HEK293 (cell line): Measurements from ENCODE around the gene MAP4K2.

ENCODE experiments used
- BCL6B ChIP-seq: fragments of 450-650 bp; formaldehyde crosslinking; IDR thresholded peaks from 2 replicates; pipeline ENCODE4 v1.5.1; 2017; ENCODE audit warnings: missing biosample characterization, missing genetic modification characterization
- CTCF ChIP-seq: fragments of 450-650 bp; formaldehyde crosslinking; IDR thresholded peaks from 2 replicates; pipeline ENCODE4 v1.5.1; 2016; ENCODE audit warnings: missing biosample characterization, missing genetic modification characterization
- MYNN ChIP-seq: fragments of 450-650 bp; formaldehyde crosslinking; IDR thresholded peaks from 2 replicates; pipeline ENCODE4 v1.5.1; 2016; ENCODE audit warnings: missing biosample characterization, missing genetic modification characterization, borderline replicate concordance
- RBAK ChIP-seq: fragments of 450-650 bp; formaldehyde crosslinking; IDR thresholded peaks from 2 replicates; pipeline ENCODE4 v1.5.1; 2016; ENCODE audit warnings: missing biosample characterization, missing genetic modification characterization
- ZBTB1 ChIP-seq: fragments of 450-650 bp; formaldehyde crosslinking; IDR thresholded peaks from 2 replicates; pipeline ENCODE4 v1.5.1; 2016; ENCODE audit warnings: missing biosample characterization, missing genetic modification characterization
- ZNF513 ChIP-seq: fragments of 450-650 bp; IDR thresholded peaks from 2 replicates; pipeline ENCODE4 v1.5.1; 2018; ENCODE audit warnings: missing biosample characterization, missing genetic modification characterization
- ZNF549 ChIP-seq: fragments of 450-650 bp; IDR thresholded peaks from 2 replicates; pipeline ENCODE4 v1.5.1; 2018; ENCODE audit warnings: missing biosample characterization, missing genetic modification characterization, mild to moderate bottlenecking, inconsistent platforms, moderate library complexity
- ZNF645 ChIP-seq: fragments of 450-650 bp; formaldehyde crosslinking; IDR thresholded peaks from 2 replicates; pipeline ENCODE4; 2016; ENCODE audit warnings: missing biosample characterization, missing genetic modification characterization

GRCh38 chr11:64843686-64844329 lies 40.8 kb upstream of the MAP4K2 start:
- no peak for TF ChIP-seq BCL6B
- TF ChIP-seq CTCF: no peak
- TF ChIP-seq ZNF549 (tag by site-specific recombination): no peak
- TF ChIP-seq RBAK: no peak
- TF ChIP-seq ZBTB1 (tag by site-specific recombination): no peak
- no peak for TF ChIP-seq ZNF645 (tag by site-specific recombination)
- TF ChIP-seq ZNF513 (tag by site-specific recombination): no peak
- no peak for TF ChIP-seq MYNN (tag by site-specific recombination)
